ENCODE measurements around the gene DAB2.
"Not testable (repeated sequence)": the region's sequence is repeated elsewhere in the genome, so short reads cannot be mapped to it uniquely, and the experiment has no call there.

The DAB2 gene

DNA sequence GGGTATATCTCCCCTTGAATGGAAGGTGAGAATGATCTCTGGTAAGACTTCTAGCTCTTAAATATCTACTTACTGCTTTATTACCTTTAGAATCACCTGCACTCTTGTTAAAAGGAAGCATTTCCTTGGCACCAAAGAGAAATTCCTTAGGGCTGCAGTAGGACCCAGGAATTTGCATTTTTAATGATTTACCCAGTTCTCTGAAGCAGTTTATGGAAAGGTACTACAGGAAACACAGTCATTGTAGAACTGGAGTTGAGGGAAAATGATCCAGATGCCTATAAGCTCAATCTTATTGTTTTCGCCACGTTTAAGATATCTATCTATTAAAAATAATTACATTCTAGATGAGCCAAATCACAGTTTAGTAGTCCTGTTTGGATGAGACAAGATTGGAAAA lies 51.0 kb downstream of the DAB2 start:
- DNase-seq: no peak

GRCh38 chr5:39371367-39371635 lies 53.5 kb downstream of the DAB2 start:
- no peak for DNase-seq

DNA sequence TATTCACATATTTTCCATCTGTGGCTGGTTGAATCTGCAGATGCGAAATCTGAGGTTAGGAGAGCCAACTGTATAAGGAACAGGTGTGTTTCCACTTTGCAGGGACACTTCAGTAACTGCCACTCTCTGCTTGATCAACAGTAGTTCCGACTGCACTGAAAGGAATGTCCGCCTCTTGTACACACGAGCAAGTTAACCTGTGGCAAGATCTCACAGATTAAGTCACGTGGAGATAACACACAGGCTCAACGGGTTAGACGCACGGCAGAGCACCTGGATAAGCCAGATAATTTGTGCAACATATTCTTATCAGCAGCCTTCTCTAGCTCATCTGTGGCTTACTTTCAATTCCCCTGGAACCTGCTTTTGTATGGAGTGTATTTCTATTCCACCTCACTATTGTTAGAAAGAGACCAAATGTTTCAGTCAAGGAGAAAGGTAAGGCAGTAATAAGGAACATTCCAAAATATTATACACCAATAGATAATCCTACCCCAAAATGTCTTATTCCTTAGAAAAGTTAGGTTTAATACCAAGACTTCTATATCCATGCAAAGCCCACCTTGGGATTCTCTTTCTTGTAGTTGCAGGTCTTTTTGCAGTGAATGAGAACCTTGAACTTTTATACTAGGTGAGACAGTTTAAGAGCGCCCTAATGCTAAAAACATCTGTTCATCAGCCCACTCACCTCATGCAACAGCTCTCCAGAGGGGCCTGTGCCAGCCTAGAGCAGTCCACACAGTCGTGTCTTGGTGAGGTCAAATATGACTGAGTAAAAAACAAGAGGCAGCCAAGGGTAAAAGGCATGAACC lies 54.0 kb downstream of the DAB2 start:
- no peak for DNase-seq

GRCh38 chr5:39369123-39369815 lies 55.5 kb downstream of the DAB2 start:
- DNase-seq: no peak

DNA sequence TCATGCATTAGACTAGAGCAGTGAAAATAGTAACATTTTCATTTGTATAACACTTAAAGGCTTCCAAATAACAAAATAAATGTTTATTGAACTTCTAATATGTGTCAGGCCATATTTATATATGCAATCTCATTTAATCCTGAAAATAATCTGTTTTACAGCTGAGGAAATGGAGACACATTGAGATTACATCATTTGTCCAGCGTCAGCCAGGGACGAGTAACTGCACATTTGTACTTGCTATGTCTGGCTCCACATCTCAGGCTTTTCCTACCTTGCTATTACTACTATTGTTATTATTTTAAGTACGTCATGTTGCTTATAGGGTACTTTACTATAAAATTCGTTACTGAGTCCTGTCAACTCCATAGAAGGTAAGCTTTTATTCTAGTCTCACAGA lies 56.7 kb downstream of the DAB2 start:
- no peak for DNase-seq

DNA sequence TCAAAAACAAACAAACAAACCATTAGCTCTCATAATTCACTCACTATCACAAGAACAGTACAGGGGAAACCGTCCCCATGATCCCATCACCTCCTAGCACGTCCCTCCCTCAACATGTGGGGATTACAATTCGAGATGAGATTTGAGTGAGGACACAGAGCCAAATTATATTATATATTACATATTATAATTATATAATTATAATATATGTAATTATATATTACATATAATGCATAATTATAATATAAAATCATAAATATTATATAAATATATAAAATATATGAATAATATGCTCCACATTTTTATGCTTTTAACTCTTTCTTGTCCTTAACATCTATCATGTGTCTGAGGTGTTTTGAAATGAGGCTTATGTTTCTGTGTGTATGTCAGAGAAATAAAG lies 57.1 kb downstream of the DAB2 start:
- DNase-seq: no peak

GRCh38 chr5:39364367-39364766 lies 60.4 kb downstream of the DAB2 start, which contains the start of gene C9:
Gene C9, minus strand, starts transcription at chr5:39364495. Its CDS starts 31 bp downstream, at chr5:39364464.
- no peak for DNase-seq

- no peak for DNase-seq
Observed at GRCh38 chr5:39363217-39363616, 61.6 kb downstream of the DAB2 start.

DNA sequence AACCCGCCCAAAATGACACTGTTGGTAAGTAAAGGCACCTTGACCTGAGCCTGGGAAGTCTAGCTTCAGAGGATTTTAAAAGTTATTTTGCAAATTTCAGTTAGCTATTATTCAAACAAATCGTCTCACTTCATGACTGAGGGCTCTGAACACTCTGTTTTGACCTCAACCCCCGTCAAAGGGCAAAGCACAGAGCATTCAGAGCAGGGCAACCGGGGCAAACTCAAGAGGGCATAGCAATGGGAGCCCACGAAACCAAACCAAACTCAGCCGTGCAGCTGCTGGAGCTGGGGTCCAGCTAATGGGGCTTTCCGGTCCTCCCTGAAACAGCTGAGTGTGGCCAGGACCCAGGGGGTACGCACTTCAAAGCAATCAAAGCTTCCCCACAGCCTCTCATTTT lies 62.1 kb downstream of the DAB2 start:
- DNase-seq: no peak

- DNase-seq: no peak
Observed at GRCh38 chr5:39361306-39361705, 63.5 kb downstream of the DAB2 start.

DNA sequence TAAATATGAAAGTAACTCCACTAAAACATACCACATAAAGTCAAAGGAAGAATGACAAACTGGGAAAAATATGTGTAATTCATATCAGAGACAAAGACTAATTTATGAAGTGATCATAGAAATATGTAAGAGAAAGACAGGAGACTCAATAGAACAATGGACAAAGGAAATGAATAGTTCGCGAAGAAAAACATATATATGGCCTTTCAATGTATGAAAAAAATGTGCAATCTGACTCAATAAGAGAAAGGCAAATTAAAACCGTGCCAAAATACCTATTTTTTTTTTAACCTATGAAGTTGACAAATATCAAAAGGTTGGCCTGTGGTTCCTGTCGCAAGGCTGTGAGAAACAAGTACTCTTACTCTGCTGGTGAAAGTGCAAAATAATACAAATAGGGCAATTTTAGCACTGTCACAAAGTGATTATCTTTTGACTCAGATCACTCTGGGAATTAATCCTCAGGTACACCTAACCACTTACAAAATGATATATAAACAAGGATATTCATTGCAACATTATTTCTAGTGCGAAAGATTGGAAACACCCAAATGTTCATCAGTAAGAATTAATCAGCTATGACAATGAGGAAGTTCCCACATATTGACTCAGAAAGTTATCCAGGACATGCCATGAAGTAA lies 64.2 kb downstream of the DAB2 start:
- DNase-seq: no peak

DNA sequence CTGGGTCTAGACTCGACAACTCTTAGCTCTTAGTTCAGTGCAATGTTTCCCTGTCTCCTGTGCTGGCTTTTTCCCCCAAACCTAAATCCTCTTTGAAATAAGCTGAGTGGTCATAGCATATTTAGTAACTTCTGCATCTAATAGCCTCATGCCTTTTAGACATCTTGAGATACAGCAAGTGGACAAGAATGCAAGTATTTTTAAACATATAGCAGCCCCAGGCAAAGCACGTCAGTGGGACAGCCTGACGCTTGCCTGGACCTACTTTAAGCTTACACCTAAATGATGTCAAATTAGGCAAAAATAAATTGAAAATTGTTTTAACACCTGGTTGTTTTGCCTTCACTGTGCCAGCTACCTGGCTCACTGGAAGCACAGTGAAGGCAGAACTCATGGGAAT lies 68.5 kb downstream of the DAB2 start:
- no peak for DNase-seq

DNA sequence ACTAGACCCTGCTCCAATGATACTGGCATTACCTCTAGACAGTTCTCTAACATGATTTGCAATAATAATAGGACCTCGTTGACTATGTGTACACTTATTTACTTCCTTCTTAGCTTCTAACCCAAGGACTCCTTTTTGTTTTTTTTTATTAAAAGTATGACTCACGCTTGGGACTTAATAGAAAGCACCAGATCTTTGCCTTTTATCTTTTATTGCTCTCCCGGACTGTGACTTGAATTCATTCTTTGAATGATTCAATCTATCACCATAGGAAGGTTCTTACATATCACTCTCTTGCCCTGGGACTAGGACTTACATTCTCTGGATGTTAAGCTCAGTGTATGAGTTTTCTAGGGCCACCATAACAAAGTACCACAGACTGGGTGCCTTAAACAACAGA lies 69.5 kb downstream of the DAB2 start:
- no peak for DNase-seq

DNA sequence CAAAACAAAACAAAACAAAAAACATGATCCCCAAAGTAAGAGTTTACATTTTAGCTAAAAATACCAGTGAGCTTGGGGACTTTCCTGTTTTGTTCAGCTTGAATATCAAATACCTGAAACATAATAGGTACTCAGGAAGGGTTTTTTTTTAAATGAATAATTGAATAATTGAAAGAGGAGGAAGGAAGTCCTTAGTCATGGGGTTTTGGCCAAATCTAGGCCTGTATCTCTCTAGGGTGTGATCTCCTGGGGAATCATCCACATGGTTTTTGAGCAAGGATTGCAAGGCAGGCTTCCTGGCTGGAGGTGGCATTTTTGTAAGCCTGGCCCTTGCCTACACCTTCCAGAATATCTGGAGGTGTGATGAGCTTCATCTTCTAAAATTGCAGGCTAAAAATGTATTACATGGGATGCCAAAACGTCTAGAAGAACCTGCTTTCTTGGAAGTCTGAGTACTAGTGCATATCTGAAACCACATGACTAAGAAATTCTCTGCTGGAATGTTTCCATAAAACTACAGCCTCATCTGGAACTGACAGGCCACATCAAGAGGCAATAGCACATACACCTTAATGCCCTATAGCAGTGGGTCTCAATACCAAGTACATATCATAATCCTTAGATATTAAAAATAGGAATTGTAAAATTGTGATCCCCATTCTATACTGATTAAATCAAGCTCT lies 70.9 kb downstream of the DAB2 start:
- no peak for DNase-seq

DNA sequence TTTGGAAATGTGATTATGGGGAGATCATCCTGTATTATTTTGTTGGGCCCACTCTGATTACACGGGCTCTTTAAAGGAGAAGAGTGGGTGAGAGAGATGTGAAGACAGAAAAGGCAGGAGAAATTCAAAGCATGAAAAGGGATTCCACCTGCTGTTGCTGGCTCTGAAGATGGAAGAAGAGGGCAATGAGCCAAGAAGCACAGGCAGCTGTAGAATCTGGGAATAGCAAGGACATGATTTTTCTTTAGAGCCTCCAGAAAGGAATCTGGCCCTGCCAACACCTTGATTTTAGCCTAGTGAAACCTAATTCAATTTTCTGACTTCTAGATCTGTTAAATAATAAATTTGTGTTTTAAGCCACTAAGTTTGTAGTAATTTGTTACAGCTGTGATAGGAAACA lies 71.8 kb downstream of the DAB2 start:
- no peak for DNase-seq

- no peak for DNase-seq
Observed at GRCh38 chr5:39352170-39352569, 72.6 kb downstream of the DAB2 start.

- DNase-seq: no peak
Observed at GRCh38 chr5:39349484-39349883, 75.3 kb downstream of the DAB2 start.

- DNase-seq: no peak
Observed at GRCh38 chr5:39342460-39342859, 82.3 kb downstream of the DAB2 start.

DNA sequence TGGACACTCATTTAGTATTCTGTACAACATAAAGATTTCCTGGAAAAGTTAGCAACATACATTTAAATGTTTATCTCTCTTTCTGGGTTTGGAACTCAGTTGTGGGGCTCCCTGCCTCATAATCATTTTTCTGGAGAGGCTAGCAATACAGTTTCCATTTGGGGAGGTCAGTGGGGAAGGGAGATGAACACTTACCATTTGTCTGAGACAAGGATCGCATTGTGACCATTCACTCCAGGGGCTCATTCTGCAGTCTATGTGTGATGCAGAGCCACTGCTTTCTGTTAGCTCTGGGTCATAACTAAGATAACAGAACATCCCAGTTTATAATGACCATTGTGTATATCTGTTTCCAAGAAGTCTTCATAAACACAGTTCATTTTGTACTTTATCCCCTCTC lies 82.9 kb downstream of the DAB2 start:
- DNase-seq: no peak

DNA sequence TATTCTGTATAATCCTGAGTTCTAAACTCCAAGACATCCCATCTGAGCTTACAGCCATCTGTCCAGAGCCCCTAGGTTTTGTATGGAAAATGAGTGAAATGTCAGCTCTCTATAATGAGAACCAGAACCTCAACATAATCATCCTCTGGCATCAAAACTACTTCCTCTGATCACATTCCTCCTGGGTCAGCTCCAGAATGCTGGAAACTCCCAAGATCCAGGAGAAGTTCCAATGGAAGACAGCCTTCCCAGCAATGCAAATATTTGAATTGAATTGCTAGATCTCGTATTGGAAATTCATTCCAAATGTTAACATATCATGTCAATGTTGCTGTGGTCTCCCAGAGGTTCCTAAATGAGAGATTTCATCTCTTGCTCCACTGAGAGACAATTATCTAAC lies 84.3 kb downstream of the DAB2 start:
- DNase-seq: no peak

DNA sequence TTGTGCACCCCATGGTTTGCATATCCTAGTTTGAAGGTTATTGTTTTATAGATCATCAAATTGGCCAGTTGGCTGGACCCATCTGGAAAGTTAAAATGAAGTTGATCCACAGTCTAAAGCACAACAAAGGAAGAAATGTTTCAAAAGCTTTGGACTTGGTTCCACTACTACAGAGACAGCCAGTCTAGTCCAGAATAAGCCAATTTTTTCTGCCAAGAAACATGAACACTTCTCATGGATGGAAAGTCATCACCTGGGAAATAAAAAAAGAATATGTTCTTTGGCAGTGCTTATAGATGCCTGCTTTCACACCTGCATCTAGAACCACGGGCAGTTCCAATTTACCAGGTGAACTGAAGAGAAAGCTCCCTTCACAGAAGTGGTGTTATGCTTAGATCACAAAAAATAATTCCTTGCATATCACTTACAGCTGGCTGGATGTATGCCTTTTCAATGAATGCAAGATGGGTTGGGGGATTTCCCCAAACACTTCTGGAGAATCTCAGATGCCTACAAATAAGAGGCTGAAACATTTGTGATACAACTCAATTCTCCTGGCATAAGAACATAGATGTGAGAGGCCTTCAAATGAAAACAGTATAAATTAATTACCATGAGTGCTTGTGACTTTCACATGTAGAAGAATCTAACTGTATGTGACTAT lies 87.4 kb downstream of the DAB2 start:
- no peak for DNase-seq

GRCh38 chr5:39334296-39334695 lies 90.5 kb downstream of the DAB2 start:
- DNase-seq: not testable (repeated sequence)

DNA sequence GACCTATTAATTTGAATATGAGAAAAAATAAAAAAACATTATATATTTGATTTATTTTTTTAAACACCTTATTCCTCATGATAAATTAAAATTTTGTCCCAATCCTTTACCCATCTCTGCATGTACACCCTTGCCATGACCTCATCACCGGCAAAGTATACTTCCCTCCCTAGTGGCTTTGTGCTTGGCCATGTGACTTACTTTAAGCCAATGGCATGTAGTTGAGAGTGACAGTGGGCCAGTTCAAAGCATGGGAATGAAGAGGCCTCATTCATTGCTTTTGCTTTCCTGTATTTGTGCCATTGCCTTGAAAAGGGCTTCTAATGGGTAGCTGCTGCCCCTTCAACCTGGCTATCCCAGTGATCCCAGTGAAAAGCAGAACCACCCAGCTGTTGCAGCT lies 91.7 kb downstream of the DAB2 start:
- DNase-seq: no peak

Measured in stimulated activated CD4-positive, alpha-beta T cell treated with anti-CD3 and anti-CD28 coated beads, Interleukin-12 subunit alpha, Interleukin-12 subunit beta, amount 100 ng/mL, for 4 hours (primary cell).